Esophagus (tissue), 2 donors: Measurements from ENCODE around the gene SPDYE8. TPM values are rescaled to one million over a fixed set of nuclear protein-coding genes. Genes with fewer than 3 reads are reported as not detected.
"Not testable (repeated sequence)": the region's sequence is repeated elsewhere in the genome, so short reads cannot be mapped to it uniquely, and the experiment has no call there.

Source experiments
- H3K27ac ChIP-seq, 2 donors: one replicate each; pipeline ENCODE4 v1.5.1; 2013; ENCODE audit warnings: low read depth in 2 of 2, mild to moderate bottlenecking in 2 of 2, inconsistent platforms in 1 of 2, low read length in 1 of 2, moderate library complexity in 1 of 2
- H3K27me3 ChIP-seq, 2 donors: one replicate each; pipeline ENCODE4 v1.6.1; 2013; ENCODE audit warnings: low read length in 2 of 2, control low read depth in 1 of 2, mild to moderate bottlenecking in 1 of 2; ENCODE audit not compliant: insufficient read depth in 2 of 2, control insufficient read depth in 1 of 2
- H3K36me3 ChIP-seq, 2 donors: one replicate each; pipeline ENCODE4 v1.6.1; 2013; ENCODE audit warnings: low read length in 1 of 2; ENCODE audit not compliant: control insufficient read depth in 2 of 2, insufficient read depth in 2 of 2
- H3K4me1 ChIP-seq, 2 donors: one replicate each; pipeline ENCODE4 v1.6.1; 2013; ENCODE audit warnings: low read length in 1 of 2; ENCODE audit not compliant: control insufficient read depth in 2 of 2, insufficient read depth in 2 of 2
- H3K4me3 ChIP-seq, 2 donors: one replicate each; pipeline ENCODE4 v1.5.1; 2013; ENCODE audit warnings: low read length in 2 of 2, mild to moderate bottlenecking in 2 of 2, low read depth in 1 of 2, moderate library complexity in 1 of 2
- H3K9me3 ChIP-seq, 2 donors: one replicate each; pipeline ENCODE4 v1.6.1; 2013; ENCODE audit warnings: mild to moderate bottlenecking in 2 of 2, low read depth in 1 of 2, low read length in 1 of 2, moderate library complexity in 1 of 2; ENCODE audit not compliant: control insufficient read depth in 2 of 2, insufficient read depth in 1 of 2
- WGBS, 2 donors: extraction: QIAGEN DNeasy Blood & Tissue Kit; methylation state at CpG; one replicate each; pipeline ENCODE4 v1.1.7; 2013; 5-methylcytosine and 5-hydroxymethylcytosine counted together
- polyA plus RNA-seq, 2 donors: library from polyadenylated mRNA; stranded (reverse); fragments of 200-250 nt; gene quantifications; one replicate each; pipeline ENCODE4 v1.2.3, GENCODE V29; 2013
- donor health status: healthy with polysubstance abuse.
- donor health status: Bipolar disorder and iron deficiency.

SPDYE8 gene
- polyA plus RNA-seq, 2 donors = not detected

DNA sequence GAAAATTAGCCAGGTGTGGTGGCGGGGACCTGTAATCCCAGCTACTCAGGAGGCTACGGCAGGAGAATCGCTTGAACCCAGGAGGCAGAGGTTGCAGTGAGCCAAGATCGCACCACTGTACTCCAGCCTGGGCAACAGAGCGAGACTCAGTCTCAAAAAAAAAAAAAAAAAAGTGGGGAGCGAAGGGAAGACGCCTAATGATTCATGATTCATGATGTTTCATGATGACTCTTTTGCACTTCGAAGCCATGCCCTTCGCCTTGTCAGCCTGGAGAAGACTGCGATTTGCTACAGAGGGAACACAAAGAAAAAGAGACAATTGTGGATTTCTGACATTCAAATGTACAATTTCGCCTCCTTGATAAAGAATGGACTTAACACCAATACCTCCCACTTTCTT is 47.5 kb downstream of the SPDYE8 start:
- not testable (repeated sequence) for H3K27ac ChIP-seq, H3K4me3 ChIP-seq, H3K4me1 ChIP-seq, H3K36me3 ChIP-seq, H3K9me3 ChIP-seq, H3K27me3 ChIP-seq
- WGBS, 2 donors = 92% methylated on average over 4 of the region's 11 CpGs; no CpG with 5 or more reads in 1 of the 2 donors

DNA sequence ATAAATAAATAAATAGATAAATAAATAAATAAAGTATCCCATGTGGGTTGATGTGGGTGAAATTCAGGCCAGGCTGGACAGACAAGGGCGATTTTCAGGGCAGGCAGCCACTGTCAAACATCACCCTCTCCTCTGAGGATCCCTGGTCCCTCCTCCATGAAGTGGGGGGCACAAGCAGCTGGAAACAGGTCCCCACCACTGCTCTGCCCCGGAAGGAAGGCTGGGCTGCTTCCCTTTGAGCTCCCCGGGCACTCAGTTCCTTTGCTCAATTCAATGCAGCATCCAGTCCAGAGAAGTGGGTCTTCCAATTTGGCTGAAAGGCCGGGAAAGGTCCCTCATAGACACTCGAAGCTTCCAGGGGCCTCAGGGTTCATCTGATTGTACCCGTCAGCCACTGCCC is 49.2 kb downstream of the SPDYE8 start:
- not testable (repeated sequence) for H3K36me3 ChIP-seq, H3K4me3 ChIP-seq, H3K9me3 ChIP-seq, H3K4me1 ChIP-seq, H3K27me3 ChIP-seq, H3K27ac ChIP-seq
- WGBS, 2 donors = 91 to 96% methylated on average over 2 of the region's 6 CpGs

DNA sequence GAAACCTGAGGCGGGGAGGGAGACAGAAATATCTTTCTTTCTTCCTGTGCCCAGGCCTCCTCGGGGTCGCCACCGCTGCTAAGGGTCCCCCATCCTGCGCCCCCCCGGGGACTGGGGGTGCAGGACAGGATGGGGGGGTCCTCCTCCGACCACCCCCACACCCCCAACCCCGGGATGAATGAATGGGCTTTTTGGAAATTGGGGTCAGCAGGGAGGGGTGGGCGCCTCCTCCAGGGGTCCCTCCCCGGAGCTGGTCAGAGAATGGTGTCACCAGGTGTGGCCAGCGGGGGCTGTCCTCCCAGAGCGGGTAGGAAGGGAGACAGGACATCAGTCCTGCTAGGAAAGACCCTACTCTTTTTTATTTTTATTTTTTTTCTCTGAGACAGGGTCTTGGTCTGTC is 53.1 kb downstream of the SPDYE8 start:
- not testable (repeated sequence) for H3K36me3 ChIP-seq, H3K27ac ChIP-seq, H3K4me3 ChIP-seq, H3K27me3 ChIP-seq, H3K9me3 ChIP-seq, H3K4me1 ChIP-seq
- 94 to 100% methylated on average over 1 to 4 of the region's 12 CpGs for WGBS, 2 donors

- WGBS, 2 donors = 83 to 88% methylated on average over 5 to 14 of the region's 55 CpGs
Measured at GRCh38 chr7:72975656-72976286, 53.8 kb downstream of the SPDYE8 start.

GRCh38 chr7:72974781-72975180 is 54.8 kb downstream of the SPDYE8 start:
- not testable (repeated sequence) for H3K36me3 ChIP-seq, H3K27ac ChIP-seq
- WGBS, 2 donors = 90 to 92% methylated on average over 2 to 4 of the region's 7 CpGs

More at GRCh38 chr7:72975656-72976286, 53.8 kb downstream of the SPDYE8 start:
- not testable (repeated sequence) for H3K27me3 ChIP-seq, H3K4me3 ChIP-seq, H3K36me3 ChIP-seq, H3K9me3 ChIP-seq, H3K4me1 ChIP-seq, H3K27ac ChIP-seq

DNA sequence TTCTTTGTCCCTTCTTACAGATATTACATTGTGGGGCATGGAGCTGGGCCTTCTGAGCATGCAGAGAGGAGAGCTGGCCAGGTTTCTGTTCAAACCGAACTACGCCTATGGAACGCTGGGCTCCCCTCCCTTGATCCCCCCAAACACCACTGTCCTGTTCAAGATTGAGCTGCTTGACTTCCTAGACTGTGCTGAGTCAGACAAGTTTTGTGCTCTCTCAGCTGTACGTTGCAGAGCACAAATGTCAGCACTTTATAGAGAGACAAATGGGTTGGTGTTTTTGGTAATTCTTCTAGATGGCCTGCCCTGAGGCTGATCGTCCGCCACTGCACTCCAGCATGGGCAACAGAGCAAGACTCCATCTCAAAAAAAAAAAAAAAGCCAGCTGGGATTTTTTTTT is 58.1 kb downstream of the SPDYE8 start:
- no CpG with 5 or more reads among the region's 6 CpGs for WGBS, 2 donors
- not testable (repeated sequence) for H3K27me3 ChIP-seq, H3K4me3 ChIP-seq, H3K9me3 ChIP-seq, H3K4me1 ChIP-seq, H3K27ac ChIP-seq, H3K36me3 ChIP-seq

More at GRCh38 chr7:72974781-72975180, 54.8 kb downstream of the SPDYE8 start:
- H3K4me1 ChIP-seq, H3K4me3 ChIP-seq, H3K27me3 ChIP-seq, H3K9me3 ChIP-seq: not testable (repeated sequence)

Other genes starting within 250 kb of the SPDYE8 start
- 1 to 10 TPM in 1 of 2 donors, under 1 TPM in 1; 0.89 to 1.9 TPM for gene TYW1B, start 201.6 kb downstream of the SPDYE8 start, polyA plus RNA-seq
- 10 to 100 TPM; 10.2 to 10.8 TPM for gene POM121, start 104.7 kb downstream of the SPDYE8 start, polyA plus RNA-seq
- under 1 TPM; 0.19 to 0.41 TPM for gene TRIM74, start 60.3 kb downstream of the SPDYE8 start, polyA plus RNA-seq
- not detected for gene SPDYE11, start 28.1 kb upstream of the SPDYE8 start, polyA plus RNA-seq
- gene SPDYE9, start 56.3 kb upstream of the SPDYE8 start, polyA plus RNA-seq = not detected